Activated T-helper 17 cell treated with anti-CD3 and anti-CD28 coated beads, Interleukin-2, amount 50 U/mL, for 72 hours (primary cell): ENCODE data around the gene RBM7. TPM values are rescaled to one million over a fixed set of nuclear protein-coding genes. Genes with fewer than 3 reads are reported as not detected.

ENCODE experiments used
- ATAC-seq: fragments of 150-1000 bp; cut with Tn5 transposase; replicated peaks from 2 replicates; pipeline ENCODE4 v1.10.0; 2021; ENCODE audit warnings: mild to moderate bottlenecking, moderate library complexity
- H3K27ac Mint-ChIP-seq: one replicate; pipeline ENCODE4 v1.8.0; 2022; ENCODE audit warnings: mixed read lengths
- H3K27me3 Mint-ChIP-seq: one replicate; pipeline ENCODE4 v1.8.0; 2022; ENCODE audit warnings: mixed read lengths
- H3K36me3 Mint-ChIP-seq: one replicate; pipeline ENCODE4 v1.8.0; 2022; ENCODE audit warnings: low read depth, mild to moderate bottlenecking, mixed read lengths
- H3K4me1 Mint-ChIP-seq: one replicate; pipeline ENCODE4 v1.8.0; 2022; ENCODE audit warnings: mixed read lengths
- H3K4me3 Mint-ChIP-seq: one replicate; pipeline ENCODE4 v1.8.0; 2022; ENCODE audit warnings: mild to moderate bottlenecking, mixed read lengths
- H3K9me3 Mint-ChIP-seq: one replicate; pipeline ENCODE4 v1.8.0; 2022; ENCODE audit warnings: mixed read lengths
- total RNA-seq, 2 donors: library from RNA; stranded (reverse); gene quantifications; one replicate each; pipeline ENCODE4 v1.2.3, GENCODE V29; 2022

Gene RBM7
- total RNA-seq, 2 donors from 2014 or later = 39.1 to 58.9 TPM

GRCh38 chr11:114416441-114416961 lies 16.0 kb downstream of the RBM7 start:
- no peak for ATAC-seq

DNA sequence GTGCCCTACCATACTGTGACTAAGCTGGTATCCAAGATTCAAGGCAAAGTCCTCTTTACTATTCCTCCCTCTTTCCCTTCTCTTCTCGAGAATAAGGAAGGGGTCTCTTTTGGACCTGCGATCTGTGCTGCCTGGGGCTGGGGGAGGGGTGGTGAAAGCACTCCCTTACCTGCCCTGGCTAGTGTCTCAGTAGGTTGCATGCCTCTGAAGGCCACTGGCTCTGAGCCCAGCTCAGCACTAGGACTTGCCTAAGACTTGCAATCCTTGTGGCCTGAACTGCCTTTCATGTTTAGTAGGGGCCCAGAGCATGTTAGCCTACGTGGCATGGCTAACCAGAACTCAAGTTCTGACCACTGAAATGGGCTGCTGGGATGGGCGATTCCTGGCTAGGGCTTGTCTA lies 25.8 kb downstream of the RBM7 start:
- H3K27me3 Mint-ChIP-seq = no peaks in the 10 kb centered on the region
- peaks cover 3% of the 10 kb centered on the region for H3K9me3 Mint-ChIP-seq
- H3K27ac Mint-ChIP-seq = no peak overlapping the region
- no peaks in the 10 kb centered on the region for H3K36me3 Mint-ChIP-seq
- H3K4me1 Mint-ChIP-seq = peaks cover 6% of the 10 kb centered on the region
- no peak overlapping the region for H3K4me3 Mint-ChIP-seq
- ATAC-seq = no peak

More at GRCh38 chr11:114416441-114416961, 16.0 kb downstream of the RBM7 start:
- Mint-ChIP-seq H3K27me3 (no peaks in the 10 kb centered on the region), H3K4me3 (no peak overlapping the region), H3K9me3 (no peaks in the 10 kb centered on the region), H3K27ac (no peak overlapping the region), H3K4me1 (no peaks in the 10 kb centered on the region), H3K36me3 (peaks cover 7% of the 10 kb centered on the region)

DNA sequence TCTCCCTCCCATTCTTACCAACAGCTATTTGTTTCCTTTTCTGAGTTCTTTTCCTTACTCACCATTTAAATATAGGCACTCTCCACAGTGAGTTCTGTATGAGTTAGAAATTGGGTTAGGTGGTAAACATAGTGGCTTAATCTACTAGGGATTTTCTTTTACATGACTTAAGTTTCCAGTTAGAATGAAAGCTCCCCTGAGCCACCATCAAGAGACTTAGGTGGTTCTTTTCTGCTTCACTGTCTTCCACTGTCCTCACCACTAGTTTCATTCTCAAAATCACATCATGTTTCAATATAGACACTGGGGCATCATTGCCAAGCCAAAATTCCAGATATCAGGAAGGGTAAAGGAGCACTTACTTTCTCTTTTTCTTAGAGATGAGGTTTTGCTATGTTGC lies 29.8 kb downstream of the RBM7 start:
- ATAC-seq = peak; percentile 49
- peaks cover 6% of the 10 kb centered on the region for H3K4me1 Mint-ChIP-seq
- no peaks in the 10 kb centered on the region for H3K9me3 Mint-ChIP-seq
- no peak overlapping the region for H3K4me3 Mint-ChIP-seq
- no peak overlapping the region for H3K27ac Mint-ChIP-seq
- H3K36me3 Mint-ChIP-seq = no peaks in the 10 kb centered on the region
- no peaks in the 10 kb centered on the region for H3K27me3 Mint-ChIP-seq

DNA sequence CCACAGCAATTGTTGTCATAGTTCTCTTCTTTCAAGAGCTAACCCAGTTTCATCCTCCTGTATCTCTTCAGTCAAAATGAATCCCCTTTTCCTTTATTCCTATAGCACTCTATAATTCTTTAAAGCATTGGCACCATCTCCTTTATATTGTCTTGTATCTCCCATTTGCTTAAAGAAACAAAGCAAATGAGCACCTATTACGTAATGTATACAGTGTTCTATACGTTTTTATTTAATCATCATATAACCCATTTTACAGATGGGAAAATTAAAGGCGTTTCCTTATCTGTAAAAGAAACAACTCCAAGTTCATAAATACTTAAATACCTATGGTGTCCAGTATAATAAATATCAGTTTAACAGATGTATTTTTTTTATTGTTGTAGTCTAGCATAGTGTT lies 32.4 kb downstream of the RBM7 start:
- Mint-ChIP-seq H3K4me3 (no peak overlapping the region), H3K9me3 (no peaks in the 10 kb centered on the region), H3K27me3 (no peaks in the 10 kb centered on the region), H3K36me3 (no peaks in the 10 kb centered on the region), H3K27ac (no peak overlapping the region), H3K4me1 (peaks cover 6% of the 10 kb centered on the region)
- no peak for ATAC-seq

DNA sequence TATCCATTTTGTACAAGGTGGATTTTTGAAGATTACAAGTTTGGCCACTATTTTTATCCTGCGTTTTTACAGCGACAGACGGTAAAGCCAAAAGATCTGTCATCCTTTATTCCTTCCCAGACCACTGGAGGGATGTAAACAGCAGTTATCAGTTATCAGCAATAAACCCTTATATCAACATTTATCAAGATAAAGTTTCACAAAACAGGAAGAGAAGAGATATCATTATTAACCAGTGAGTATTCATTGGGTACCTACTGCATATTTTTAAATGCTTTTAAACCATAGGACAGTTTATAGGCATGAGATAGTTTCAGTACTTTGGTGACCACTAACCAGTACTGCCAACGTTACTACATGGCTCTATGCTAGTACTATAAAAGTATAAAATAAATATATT lies 32.9 kb downstream of the RBM7 start:
- Mint-ChIP-seq H3K27me3 (no peaks in the 10 kb centered on the region), H3K9me3 (no peaks in the 10 kb centered on the region), H3K4me1 (peaks cover 6% of the 10 kb centered on the region), H3K36me3 (no peaks in the 10 kb centered on the region), H3K4me3 (no peak overlapping the region), H3K27ac (no peak overlapping the region)
- ATAC-seq = no peak

- Mint-ChIP-seq H3K9me3 (no peaks in the 10 kb centered on the region), H3K27ac (peak overlapping the region; percentile 99), H3K4me1 (peaks cover 25% of the 10 kb centered on the region), H3K27me3 (no peaks in the 10 kb centered on the region), H3K4me3 (peak overlapping the region; percentile 86), H3K36me3 (peaks cover 46% of the 10 kb centered on the region)
- no peak for ATAC-seq
Measured at GRCh38 chr11:114438303-114438702, 37.8 kb downstream of the RBM7 start.

- Mint-ChIP-seq H3K27ac (peak within 1 kb of the TSS; percentile 99), H3K36me3 (peaks cover 57% of the 10 kb centered on the region), H3K4me3 (peak within 1 kb of the TSS; percentile 86), H3K27me3 (no peaks in the 10 kb centered on the region), H3K9me3 (no peaks in the 10 kb centered on the region), H3K4me1 (peaks cover 25% of the 10 kb centered on the region)
- ATAC-seq = peak; percentile 94
Measured at GRCh38 chr11:114439229-114440120, 39.0 kb downstream of the RBM7 start, which contains the start of gene REXO2. REXO2 (plus strand) TSS chr11:114439467; CDS start chr11:114439529, 62 bp downstream.

DNA sequence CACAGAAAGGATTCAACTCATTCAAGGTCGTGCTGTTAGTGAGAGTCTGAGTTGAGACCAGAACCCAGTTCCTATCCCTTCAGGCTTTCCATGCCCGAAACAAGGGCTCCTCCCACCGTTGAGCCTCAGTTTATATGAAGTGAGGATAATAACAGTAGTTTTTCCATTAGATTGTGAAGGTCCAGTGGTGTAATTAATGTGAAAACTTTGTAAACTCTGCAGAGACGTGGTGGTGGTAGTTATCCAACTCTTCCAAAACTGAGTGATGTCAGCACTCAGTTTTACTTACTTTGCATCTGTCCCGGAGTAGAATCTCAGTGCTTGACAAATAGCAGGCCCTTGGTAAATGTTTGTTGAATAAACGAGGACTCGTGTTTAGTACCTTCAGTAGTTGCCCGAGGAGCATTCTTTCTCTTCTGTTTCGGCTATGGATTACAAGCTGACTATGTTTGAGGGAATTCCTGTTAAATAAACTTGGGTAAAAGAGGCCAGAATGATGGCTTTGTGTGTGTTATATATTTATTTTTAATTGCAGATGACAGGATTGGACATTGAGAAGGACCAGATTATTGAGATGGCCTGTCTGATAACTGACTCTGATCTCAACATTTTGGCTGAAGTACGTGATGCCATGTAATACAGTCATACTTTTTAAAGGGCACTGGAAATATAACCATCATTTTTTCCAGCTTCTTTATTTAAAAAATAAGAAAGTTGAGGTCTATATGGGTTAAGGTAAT lies 39.8 kb downstream of the RBM7 start:
- Mint-ChIP-seq H3K27ac (peak overlapping the region; percentile 99), H3K27me3 (no peaks in the 10 kb centered on the region), H3K9me3 (no peaks in the 10 kb centered on the region), H3K4me3 (peak overlapping the region; percentile 86), H3K4me1 (peaks cover 25% of the 10 kb centered on the region), H3K36me3 (peaks cover 65% of the 10 kb centered on the region)
- ATAC-seq = no peak

- Mint-ChIP-seq H3K27me3 (no peaks in the 10 kb centered on the region), H3K36me3 (peaks cover 74% of the 10 kb centered on the region), H3K4me1 (peaks cover 26% of the 10 kb centered on the region), H3K9me3 (no peaks in the 10 kb centered on the region), H3K4me3 (peak overlapping the region; percentile 86), H3K27ac (peak overlapping the region; percentile 37)
- ATAC-seq = no peak
Measured at GRCh38 chr11:114440971-114441763, 40.7 kb downstream of the RBM7 start.

GRCh38 chr11:114441921-114442320 lies 41.5 kb downstream of the RBM7 start:
- Mint-ChIP-seq H3K27ac (peak overlapping the region; percentile 37), H3K9me3 (no peaks in the 10 kb centered on the region), H3K4me3 (peak overlapping the region; percentile 86), H3K27me3 (no peaks in the 10 kb centered on the region), H3K4me1 (peaks cover 31% of the 10 kb centered on the region), H3K36me3 (peaks cover 82% of the 10 kb centered on the region)
- no peak for ATAC-seq

- peaks cover 31% of the 10 kb centered on the region for H3K4me1 Mint-ChIP-seq
- H3K36me3 Mint-ChIP-seq = peaks cover 88% of the 10 kb centered on the region
- no peak for ATAC-seq
- H3K27me3 Mint-ChIP-seq = no peaks in the 10 kb centered on the region
- no peak overlapping the region for H3K27ac Mint-ChIP-seq
- no peak overlapping the region for H3K4me3 Mint-ChIP-seq
- H3K9me3 Mint-ChIP-seq = no peaks in the 10 kb centered on the region
Measured at GRCh38 chr11:114442536-114442935, 42.1 kb downstream of the RBM7 start.

DNA sequence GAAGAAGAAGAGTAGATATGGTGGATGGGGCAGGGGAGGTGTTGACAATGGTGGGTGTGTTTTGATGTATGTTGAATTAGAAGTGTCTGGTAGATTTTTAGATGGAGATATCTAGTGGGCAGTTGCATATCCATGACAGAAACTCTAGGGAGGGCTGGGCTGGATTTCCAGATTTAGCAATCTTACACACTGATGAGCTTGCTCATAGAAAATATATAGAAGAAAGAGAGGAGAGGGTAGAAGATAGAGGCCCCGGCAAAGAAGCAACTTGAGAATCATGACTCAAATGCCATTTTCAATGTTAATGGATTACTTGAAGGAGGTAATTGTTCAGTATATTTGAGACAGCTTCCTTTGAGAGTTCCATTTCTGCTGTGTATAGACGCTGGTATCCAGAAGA lies 47.0 kb downstream of the RBM7 start:
- no peak for ATAC-seq
- Mint-ChIP-seq H3K36me3 (peaks cover 97% of the 10 kb centered on the region), H3K4me1 (peaks cover 6% of the 10 kb centered on the region), H3K27me3 (no peaks in the 10 kb centered on the region), H3K4me3 (no peak overlapping the region), H3K27ac (no peak overlapping the region), H3K9me3 (no peaks in the 10 kb centered on the region)

DNA sequence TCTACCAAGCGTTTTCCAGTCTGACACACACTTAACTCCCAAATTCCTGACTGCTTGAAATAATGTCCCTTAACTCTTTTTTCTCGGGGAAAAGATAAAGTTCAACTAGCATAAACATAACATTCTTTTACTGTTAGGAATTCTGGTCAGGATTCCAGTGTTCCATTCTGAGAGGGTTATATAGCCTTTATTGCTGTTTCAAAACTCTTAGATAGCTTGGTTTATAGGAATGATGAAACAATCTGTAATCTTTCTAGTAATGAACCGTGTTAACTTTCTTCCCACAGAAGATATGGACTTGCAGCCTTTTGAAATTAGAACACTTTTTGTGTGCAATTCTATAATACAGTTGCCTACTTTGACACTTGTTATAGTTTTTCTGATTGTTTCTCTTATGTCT lies 47.4 kb downstream of the RBM7 start:
- ATAC-seq = no peak

More for the DNA sequence above, 47.4 kb downstream of the RBM7 start:
- Mint-ChIP-seq H3K27me3 (no peaks in the 10 kb centered on the region), H3K4me3 (no peak overlapping the region), H3K27ac (no peak overlapping the region), H3K9me3 (no peaks in the 10 kb centered on the region), H3K4me1 (peaks cover 6% of the 10 kb centered on the region), H3K36me3 (peaks cover 97% of the 10 kb centered on the region)
